K562 (cell line): ENCODE measurements around the gene HCRTR1. TPM values are rescaled to one million over a fixed set of nuclear protein-coding genes. Genes with fewer than 3 reads are reported as not detected.
A peak's percentile ranks its signal among the peaks of the same experiment; 100 is the strongest.

Source experiments
- ATAC-seq: fragments of 200-7000 bp; cut with Tn5 transposase; 3 replicates; pipeline ENCODE4 v1.9.1; 2020; ENCODE audit warnings: moderate library complexity
- BruUV-seq: library from RNA; stranded (reverse); fragments of 400-500 nt; replicated peaks from 2 replicates; lab custom pipeline; 2021; lab: Mats Ljungman, UMichigan
- CTCF ChIA-PET: fragments of 300-600 bp; formaldehyde crosslinking; extraction: SDS; loops from one replicate; lab custom pipeline; 2021; ENCODE audit warnings: low intra/inter-chr PET ratio; lab: Yijun Ruan, JAX
- POLR2A ChIA-PET: fragments of 300-600, 350-650 bp; sonication (Branson Sonifier 250); formaldehyde crosslinking; extraction: SDS; loops from one replicate; lab custom pipeline; 2021; ENCODE audit warnings: antibody characterized with exemption, inconsistent platforms; lab: Yijun Ruan, JAX
- DNase-seq, 4 experiments: peaks; one replicate each; pipeline versions ENCODE4 v3.0.0 to v3.0.0-alpha.2; 2011 to 2018; ENCODE audit warnings: low spot score in 3 of 4, mixed read lengths in 3 of 4; ENCODE audit errors: extremely low read depth in 1 of 4
- FAIRE-seq: peaks from 2 replicates; lab custom pipeline; 2011; peaks lifted over from hg19 to GRCh38; lab: Jason Lieb, UNC
- H2AFZ ChIP-seq: 2 replicates; pipeline ENCODE4 v1.6.0; 2011; ENCODE audit warnings: low read depth, low read length, control low read depth, inconsistent platforms
- H3K27ac ChIP-seq: fragments of 200-600 bp; 3 replicates; pipeline ENCODE4 v1.8.0; 2011; ENCODE audit warnings: low read depth, mild to moderate bottlenecking, control low read depth, inconsistent platforms, low read length, moderate library complexity, mixed read lengths; ENCODE audit errors: extremely low read depth
- H3K27me3 ChIP-seq, 2 experiments: fragments of 300-600 bp in 1 of 2; 2 replicates in 1 of 2; 3 replicates in 1 of 2; pipeline versions ENCODE4 v1.6.0 to v1.8.0; 2011; ENCODE audit warnings: inconsistent platforms in 2 of 2, low read length in 2 of 2, mild to moderate bottlenecking in 1 of 2, mixed read lengths in 1 of 2, moderate library complexity in 1 of 2; ENCODE audit not compliant: control insufficient read depth in 2 of 2, insufficient read depth in 2 of 2
- H3K36me3 ChIP-seq: fragments of 300-600 bp; 3 replicates; pipeline ENCODE4 v1.8.0; 2011; ENCODE audit warnings: mild to moderate bottlenecking, low read length, inconsistent platforms; ENCODE audit not compliant: control insufficient read depth, insufficient read depth
- H3K4me1 ChIP-seq, 2 experiments: fragments of 200-600 bp in 1 of 2; replicated peaks in 1 of 2; 2 replicates in 1 of 2; 3 replicates in 1 of 2; pipeline versions ENCODE4 v1.5.1 to v1.8.0; 2011; ENCODE audit warnings: inconsistent platforms in 2 of 2, low read length in 2 of 2, mild to moderate bottlenecking in 1 of 2, mixed read lengths in 1 of 2, moderate library complexity in 1 of 2; ENCODE audit not compliant: control insufficient read depth in 2 of 2, insufficient read depth in 2 of 2
- H3K4me2 ChIP-seq: 2 replicates; pipeline ENCODE4 v1.6.1; 2011; ENCODE audit warnings: low read length, control low read depth, inconsistent platforms, mixed read lengths; ENCODE audit not compliant: insufficient read depth
- H3K4me3 ChIP-seq: fragments of 200-600 bp; sonication (generic), shearing (Covaris generic); 2 replicates; pipeline ENCODE4 v1.5.1; 2016; ENCODE audit warnings: control low read depth, inconsistent platforms
- H3K79me2 ChIP-seq: fragments of 200-600 bp; 3 replicates; pipeline ENCODE4 v1.8.0; 2011; ENCODE audit warnings: low read length, inconsistent platforms; ENCODE audit not compliant: control insufficient read depth, insufficient read depth
- H3K9ac ChIP-seq, 2 experiments: 2 replicates each; pipeline versions ENCODE4 v1.6.0 to v1.6.1; 2011; ENCODE audit warnings: low read depth in 2 of 2, low read length in 2 of 2, control low read depth in 1 of 2, inconsistent platforms in 1 of 2, mild to moderate bottlenecking in 1 of 2, mixed read lengths in 1 of 2; ENCODE audit not compliant: insufficient read depth in 1 of 2
- H3K9me1 ChIP-seq: one replicate; pipeline ENCODE4 v1.6.0; 2011; ENCODE audit warnings: inconsistent platforms, mild to moderate bottlenecking, low read length, moderate library complexity; ENCODE audit not compliant: control insufficient read depth, insufficient read depth
- H3K9me3 ChIP-seq: replicated peaks from 2 replicates; pipeline ENCODE4 v1.5.1; 2011; ENCODE audit warnings: low read depth, low read length, inconsistent platforms; ENCODE audit not compliant: control insufficient read depth, insufficient read depth
- H4K20me1 ChIP-seq: replicated peaks from 2 replicates; pipeline ENCODE4 v1.6.1; 2011; ENCODE audit warnings: low read length, inconsistent platforms, mixed read lengths; ENCODE audit not compliant: control insufficient read depth, insufficient read depth
- ESRRA ChIP-seq: fragments of 450-650 bp; IDR thresholded peaks from 2 replicates; pipeline ENCODE4 v1.6.1; 2014; ENCODE audit warnings: low read depth, mild to moderate bottlenecking, moderate library complexity, borderline replicate concordance
- WGBS: fragments of 100-300 bp; shearing (Covaris generic); methylation state at CpG from one replicate; pipeline ENCODE4 v1.1.6; 2016; ENCODE audit warnings: low coverage, mixed read lengths; ENCODE audit not compliant: insufficient coverage; ENCODE audit errors: missing lambda C conversion rate; 5-methylcytosine and 5-hydroxymethylcytosine counted together
- in situ Hi-C: fragments of 300-500 bp; cut with MboI; formaldehyde crosslinking; loops from 4 replicates; pipeline ENCODE4 v1.15.0; 2018; ENCODE audit warnings: inconsistent platforms, mixed read lengths
- intact Hi-C: fragments of 100-400 bp; cut with micrococcal nuclease; formaldehyde crosslinking; loops from 2 replicates; pipeline ENCODE4 v1.14.2; 2022
- polyA plus RNA-seq, 8 experiments: library from polyadenylated mRNA; depleted of rRNA in 4 of 8; stranded (reverse) in 5 of 8; unstranded in 3 of 8; fragments of >200 nt; fragmentation: Nextera tagmentation in 2 of 8; fragmentation: Illumina TruSeq in 1 of 8; extraction: Ambion mirVana in 2 of 8; extraction: Trizol in 1 of 8; gene quantifications; 2 replicates each; pipeline versions ENCODE4 v1.2.1 to v1.2.3, GENCODE V29; 2011 to 2014; ENCODE audit warnings: inconsistent platforms in 1 of 8, missing spikeins in 1 of 8
- total RNA-seq, 7 experiments: library from RNA; depleted of rRNA in 6 of 7; stranded (reverse); fragments of >200 nt in 6 of 7; fragmentation: Illumina TruSeq in 2 of 7; extraction: Trizol in 2 of 7; gene quantifications; 2 replicates each; pipeline versions ENCODE4 v1.2.1 to v1.2.3, GENCODE V29; 2011 to 2021; ENCODE audit warnings: low replicate concordance in 1 of 7
- TF ChIP-seq, protein P1 (sequence below): sonication (generic); formaldehyde crosslinking; IDR thresholded peaks from 2 replicates; pipeline ENCODE4 v1.8.1; 2023; ENCODE audit warnings: mild to moderate bottlenecking, missing genetic modification reagents

Gene HCRTR1
- total and polyA plus RNA-seq, 9 of the 15 experiments (the other 6 are each of a cell fraction or from before 2014, with no cell fraction given): not detected

DNA sequence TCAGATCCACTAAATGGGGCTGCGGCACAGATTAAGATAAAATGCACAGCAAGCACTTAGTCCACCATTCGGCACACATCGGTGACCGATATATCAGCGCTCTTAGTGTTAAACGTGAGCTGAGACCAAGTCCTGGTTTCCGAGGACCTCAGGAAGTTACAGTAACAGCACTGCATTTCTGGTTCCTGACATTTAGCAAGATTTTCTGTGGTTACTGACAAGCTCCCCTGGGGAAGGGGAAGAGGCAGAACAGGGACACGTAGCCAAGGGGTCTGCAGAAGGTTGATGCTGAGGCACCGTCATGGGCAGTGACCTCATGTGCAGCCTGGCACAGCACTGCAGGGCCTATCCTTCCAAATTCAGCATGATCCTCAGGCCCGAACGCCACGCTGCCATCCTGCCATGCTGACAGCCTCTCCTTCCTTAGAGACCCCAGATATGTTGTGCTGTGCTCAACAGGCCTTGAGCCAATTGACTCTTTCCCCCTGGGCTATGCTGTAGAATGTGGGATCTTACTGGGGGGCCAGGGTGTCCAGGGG lies 40.6 kb downstream of the HCRTR1 start:
- FAIRE-seq (no peak), DNase-seq (no peak), ATAC-seq (no peak)
- in situ Hi-C loops (no loop called here), intact Hi-C loops (no loop called here)
- WGBS: under 1% methylated on average over 12 of the region's 12 CpGs
- TF ChIP-seq, protein P1, sequence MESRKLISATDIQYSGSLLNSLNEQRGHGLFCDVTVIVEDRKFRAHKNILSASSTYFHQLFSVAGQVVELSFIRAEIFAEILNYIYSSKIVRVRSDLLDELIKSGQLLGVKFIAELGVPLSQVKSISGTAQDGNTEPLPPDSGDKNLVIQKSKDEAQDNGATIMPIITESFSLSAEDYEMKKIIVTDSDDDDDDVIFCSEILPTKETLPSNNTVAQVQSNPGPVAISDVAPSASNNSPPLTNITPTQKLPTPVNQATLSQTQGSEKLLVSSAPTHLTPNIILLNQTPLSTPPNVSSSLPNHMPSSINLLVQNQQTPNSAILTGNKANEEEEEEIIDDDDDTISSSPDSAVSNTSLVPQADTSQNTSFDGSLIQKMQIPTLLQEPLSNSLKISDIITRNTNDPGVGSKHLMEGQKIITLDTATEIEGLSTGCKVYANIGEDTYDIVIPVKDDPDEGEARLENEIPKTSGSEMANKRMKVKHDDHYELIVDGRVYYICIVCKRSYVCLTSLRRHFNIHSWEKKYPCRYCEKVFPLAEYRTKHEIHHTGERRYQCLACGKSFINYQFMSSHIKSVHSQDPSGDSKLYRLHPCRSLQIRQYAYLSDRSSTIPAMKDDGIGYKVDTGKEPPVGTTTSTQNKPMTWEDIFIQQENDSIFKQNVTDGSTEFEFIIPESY: no peak
- peak; percentile 61; the same call in 1 of the 2 replicates for TF ChIP-seq ESRRA
- Histone ChIP-seq H3K4me1 (no peaks in the 10 kb centered on the region), H3K79me2 (no peaks in the 10 kb centered on the region), H3K9me1 (no peaks in the 10 kb centered on the region), H3K27me3 (peaks cover 40 to 91% of the 10 kb centered on the region in 2 experiments; a peak in 4 of 5 replicates), H3K27ac (no peak overlapping the region), H2AFZ (no peak overlapping the region), H3K9me3 (no peaks in the 10 kb centered on the region), H3K36me3 (no peaks in the 10 kb centered on the region), H3K9ac (0 out of 4 replicates have a peak overlapping the region, but pooled peaks of 1 of the 2 experiments have one; percentile 17), H4K20me1 (peaks cover 17% of the 10 kb centered on the region; the same call in 1 of the 2 replicates), H3K4me2 (no peak overlapping the region), H3K4me3 (no peak overlapping the region)
- CTCF ChIA-PET: no interaction called here
- no TSS peak for BruUV-seq
- POLR2A ChIA-PET: interaction anchor here (0.8 to 1.5 kb wide), 2 partner anchors 12 to 13 kb away, joined by 4 to 5 read pairs; partner anchors contain the start of gene PEF1
